GM18861 (cell line): ENCODE results near the gene NRG2.

Experiments
- ATAC-seq: cut with Tn5 transposase; IDR thresholded peaks from one replicate; pipeline ENCODE4 v1.9.1; 2021; ENCODE audit not compliant: unreplicated experiment

Gene NRG2

GRCh38 chr5:139845846-139846681 is 197.0 kb downstream of the NRG2 start:
- no peak for ATAC-seq

- ATAC-seq = no peak
Observed at GRCh38 chr5:139844472-139845145, 198.5 kb downstream of the NRG2 start.

DNA sequence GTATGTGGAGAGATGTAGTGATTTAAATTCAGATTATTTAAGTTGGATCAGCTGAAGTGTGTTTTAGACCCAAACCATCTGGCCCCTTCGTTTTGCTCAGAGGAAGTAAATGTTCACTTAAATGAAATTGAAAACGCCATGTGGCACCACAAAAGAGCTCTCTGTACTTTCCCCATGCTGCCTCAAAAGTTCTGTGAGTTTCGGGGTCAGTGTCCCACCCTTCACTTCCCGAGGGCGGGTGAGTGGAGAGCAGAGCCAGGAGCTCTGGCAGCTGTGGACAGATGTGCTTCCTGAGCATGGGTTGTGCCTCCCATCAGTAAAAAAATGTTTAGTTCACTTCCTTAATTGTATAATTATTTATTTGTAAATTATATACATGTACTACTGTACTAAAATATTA is 199.1 kb downstream of the NRG2 start:
- ATAC-seq = no peak

GRCh38 chr5:139842321-139842720 is 200.8 kb downstream of the NRG2 start:
- ATAC-seq = no peak

GRCh38 chr5:139841549-139841948 is 201.6 kb downstream of the NRG2 start:
- no peak for ATAC-seq

DNA sequence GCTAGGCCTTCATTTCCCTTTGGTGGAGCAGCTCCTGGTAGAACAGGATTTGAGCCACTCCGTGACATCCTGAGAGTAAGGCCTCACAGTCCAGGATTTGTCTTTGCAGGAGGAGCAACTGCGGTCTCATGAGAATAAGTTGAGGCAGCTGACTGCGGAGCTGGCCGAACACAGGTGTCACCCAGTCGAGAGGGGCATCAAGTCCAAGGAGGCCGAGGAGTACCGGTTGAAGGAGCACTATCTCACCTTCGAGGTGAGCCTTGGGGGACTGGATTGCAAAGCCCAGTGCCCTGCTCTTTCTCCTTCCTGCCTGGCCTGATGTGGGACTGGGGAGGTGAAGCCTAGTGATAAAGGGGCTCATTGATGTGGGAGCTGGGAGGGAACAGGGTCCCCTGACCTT is 203.2 kb downstream of the NRG2 start:
- ATAC-seq = no peak

- ATAC-seq = no peak
Observed at GRCh38 chr5:139839232-139839815, 203.8 kb downstream of the NRG2 start.

DNA sequence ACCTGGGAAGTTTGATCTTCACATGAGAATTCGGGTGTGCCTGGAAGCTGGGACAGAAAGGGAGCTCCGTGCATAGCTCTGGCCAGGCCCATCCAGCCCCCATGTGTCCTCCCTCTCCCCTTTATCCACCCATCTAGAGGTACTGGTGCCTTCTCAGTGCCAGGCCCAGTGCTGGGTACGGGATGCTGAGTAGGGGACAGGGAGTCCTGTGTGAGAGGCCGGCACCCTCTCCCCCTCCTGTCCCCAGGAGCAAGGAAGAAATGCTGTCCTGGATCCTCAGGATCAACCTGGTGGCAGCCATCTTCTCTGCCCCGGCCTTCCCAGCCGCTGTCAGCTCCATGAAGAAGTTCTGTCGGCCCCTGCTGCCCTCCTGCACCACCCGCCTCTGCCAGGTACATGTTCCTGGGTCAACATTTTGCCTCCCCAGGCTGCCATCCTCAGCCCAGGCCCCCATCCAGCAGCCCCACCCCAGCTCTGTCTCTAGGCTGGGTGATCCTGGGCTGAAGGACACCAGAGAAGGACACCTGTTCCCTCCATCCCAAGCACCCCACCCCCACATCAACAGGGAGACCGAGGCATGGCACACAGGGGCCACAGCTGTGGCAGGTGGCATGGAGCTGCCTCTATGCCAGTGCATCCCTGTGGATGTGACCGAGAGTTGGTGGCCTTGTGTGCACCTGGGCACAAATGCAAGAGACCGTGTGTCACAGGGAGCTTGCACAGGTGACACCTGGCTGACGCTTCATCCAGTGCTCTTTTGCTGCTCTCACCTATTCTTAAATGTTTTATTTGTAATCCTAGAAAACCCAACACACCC is 204.5 kb downstream of the NRG2 start:
- ATAC-seq = no peak

- ATAC-seq = no peak
Observed at GRCh38 chr5:139837711-139838380, 205.3 kb downstream of the NRG2 start.

GRCh38 chr5:139836469-139837208 is 206.5 kb downstream of the NRG2 start:
- no peak for ATAC-seq

DNA sequence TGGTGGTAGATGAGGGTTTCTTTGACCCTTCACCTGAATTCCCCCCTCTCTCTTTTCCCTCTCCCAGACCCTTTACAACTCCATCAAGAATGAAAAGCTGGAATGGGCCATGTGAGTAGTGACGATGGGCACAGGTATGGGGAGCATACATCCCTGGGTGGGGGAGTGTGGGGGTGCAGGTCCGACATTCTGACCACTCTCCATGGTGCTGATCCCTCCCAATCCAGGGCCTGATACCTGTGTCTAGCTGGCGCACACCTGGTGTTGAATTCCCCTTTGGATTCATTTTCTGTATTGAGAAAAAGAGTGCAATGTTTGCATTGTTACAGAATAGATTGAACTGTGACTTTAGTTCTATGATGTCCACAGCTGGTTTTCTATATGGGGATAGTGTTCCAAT is 207.4 kb downstream of the NRG2 start:
- no peak for ATAC-seq

DNA sequence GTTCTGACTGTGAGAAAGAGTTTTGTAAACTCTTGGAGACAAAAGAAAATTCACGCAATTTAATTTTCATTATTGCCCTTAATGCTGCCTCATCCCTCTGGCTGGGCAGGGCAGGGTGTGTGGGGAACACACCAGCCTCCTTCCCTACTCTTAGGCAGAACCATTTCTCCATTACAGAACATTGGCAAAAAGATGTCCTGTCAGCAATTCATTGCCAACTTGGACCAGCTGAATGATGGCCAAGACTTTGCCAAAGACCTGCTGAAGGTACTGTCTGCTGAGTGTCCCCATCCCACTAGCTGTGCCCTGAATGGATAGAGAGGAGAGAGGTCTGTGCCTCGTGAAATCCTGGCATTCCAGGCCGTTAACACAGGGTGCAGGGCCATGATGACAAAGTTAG is 209.6 kb downstream of the NRG2 start:
- ATAC-seq = no peak

- no peak for ATAC-seq
Observed at GRCh38 chr5:139831624-139832023, 211.5 kb downstream of the NRG2 start.

DNA sequence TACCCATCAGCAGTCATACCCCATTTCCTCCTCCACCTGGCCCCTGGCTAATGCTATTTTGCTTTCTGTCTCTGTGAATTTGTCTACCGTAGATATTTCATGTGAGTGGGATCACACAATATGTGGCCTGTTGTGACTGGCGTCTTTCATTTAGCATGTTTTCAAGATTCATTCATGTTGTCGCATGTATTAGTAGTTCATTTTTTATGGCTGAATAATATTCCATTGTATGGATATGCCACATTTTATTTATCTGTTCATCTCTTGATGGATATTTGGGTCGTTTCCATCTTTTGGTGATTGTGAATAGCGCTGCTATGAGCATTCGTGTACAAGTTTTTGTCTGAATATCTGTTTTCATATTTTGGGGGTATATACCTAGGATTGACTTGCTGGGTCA is 213.6 kb downstream of the NRG2 start:
- no peak for ATAC-seq

DNA sequence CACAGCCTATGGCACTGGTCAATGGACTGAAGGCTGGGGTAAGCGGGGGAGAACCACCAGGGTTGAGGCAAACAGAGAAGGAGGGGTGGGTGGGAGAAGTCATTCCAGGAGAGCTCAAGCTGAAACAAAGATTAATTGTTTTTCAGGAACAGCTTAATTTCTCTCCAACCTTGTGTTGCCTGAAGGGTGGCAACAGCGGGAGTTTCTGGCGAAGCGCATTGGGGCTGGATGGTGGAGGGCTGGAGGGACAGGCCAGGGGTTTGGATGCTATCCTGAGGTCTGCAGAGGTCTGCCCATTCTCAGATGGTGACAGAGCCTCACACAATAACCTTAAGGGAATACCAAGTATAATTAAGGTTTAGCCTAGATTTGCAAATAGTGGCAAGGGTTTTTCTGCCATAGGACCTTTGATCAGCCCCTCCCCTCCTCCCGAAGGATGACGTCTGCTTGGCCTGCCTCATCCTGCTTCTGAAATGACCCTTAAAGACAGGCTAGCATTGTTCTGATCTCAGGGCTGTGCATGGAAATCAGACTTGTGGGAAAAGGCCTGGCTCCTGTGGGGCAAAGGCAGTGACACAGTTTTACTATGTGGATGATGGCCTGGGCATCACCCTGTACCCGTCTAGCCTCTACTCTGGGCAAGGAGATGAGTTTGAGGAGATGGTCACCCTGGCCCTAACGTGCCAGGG is 214.7 kb downstream of the NRG2 start:
- no peak for ATAC-seq

DNA sequence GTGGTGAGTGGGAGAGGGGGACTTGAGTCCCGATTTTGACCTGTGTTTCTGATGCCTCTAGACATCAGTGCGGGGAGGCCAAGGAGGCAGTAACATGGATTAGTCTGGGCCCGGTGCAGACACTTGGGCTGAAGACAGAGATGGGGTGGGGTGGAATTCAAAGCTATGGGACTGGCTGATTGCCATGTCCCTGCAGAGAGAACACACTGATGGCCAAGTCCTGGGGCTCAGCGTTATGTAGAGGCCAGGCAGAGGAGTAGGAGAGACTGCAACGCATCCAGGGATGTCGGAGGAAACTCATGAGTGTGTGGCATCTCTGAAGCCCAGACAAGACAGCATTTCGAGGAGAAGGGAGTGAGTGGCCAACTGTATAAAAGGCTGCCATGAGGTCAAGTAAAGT is 217.4 kb downstream of the NRG2 start:
- no peak for ATAC-seq

DNA sequence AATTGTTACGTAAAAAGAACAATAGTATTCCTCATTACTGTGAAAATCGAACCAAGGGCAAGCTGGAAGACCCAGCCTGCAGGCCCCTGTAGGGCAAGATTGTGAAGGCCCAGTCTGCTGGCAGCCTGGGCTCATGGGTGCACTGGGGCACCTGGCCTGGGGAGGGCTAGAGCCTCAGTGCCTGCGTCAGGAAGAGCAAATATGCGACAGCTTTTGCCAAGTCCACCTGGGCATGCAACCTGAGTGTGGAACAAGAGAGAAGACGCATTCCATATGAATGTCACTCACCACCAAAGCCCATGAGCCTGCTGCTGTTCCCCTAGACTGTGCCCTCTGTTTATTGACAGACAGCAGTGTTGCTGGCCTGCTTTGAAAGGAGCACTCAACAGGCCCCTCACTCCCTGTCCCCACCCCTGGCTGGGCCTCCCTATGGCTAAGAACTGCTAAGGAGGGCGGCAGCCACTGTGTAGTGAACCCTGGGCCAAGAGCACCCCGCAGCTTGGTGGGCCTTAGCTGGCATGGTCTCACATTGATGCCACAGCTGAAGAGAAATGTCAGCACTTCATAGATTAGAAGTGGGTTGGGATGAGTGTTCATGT is 219.2 kb downstream of the NRG2 start:
- no peak for ATAC-seq

- no peak for ATAC-seq
Observed at GRCh38 chr5:139822553-139823425, 220.3 kb downstream of the NRG2 start.
